ENCODE measurements around the gene ZFPM1. TPM values are rescaled to one million over a fixed set of nuclear protein-coding genes. Genes with fewer than 3 reads are reported as not detected.

Gene ZFPM1
- total RNA-seq, 2 donors from 2014 or later = 18.1 to 21.5 TPM

GRCh38 chr16:88415713-88416323 lies 37.3 kb upstream of the ZFPM1 start:
- 87 to 92% methylated on average over 26 to 29 of the region's 29 CpGs for WGBS, 2 experiments (ENCODE audit: insufficient coverage in 1 of 2, insufficient read length in 1 of 2)
- no peak overlapping the region for H3K9ac ChIP-seq (ENCODE audit: extremely low read depth, low read length, poor library complexity, severe bottlenecking)
- Mint-ChIP-seq H3K27me3 (ENCODE audit: insufficient read depth) (no peaks in the 10 kb centered on the region), H3K4me3 (no peak overlapping the region), H3K27ac (no peak overlapping the region), H3K4me1 (no peaks in the 10 kb centered on the region), H3K9me3 (no peaks in the 10 kb centered on the region), H3K36me3 (ENCODE audit: low read depth) (no peaks in the 10 kb centered on the region)
- H3K9me3 ChIP-seq (ENCODE audit: control insufficient read depth, low read length) = no peaks in the 10 kb centered on the region
- H3K36me3 ChIP-seq (ENCODE audit: control insufficient read depth, insufficient read depth, low read length) = no peaks in the 10 kb centered on the region
- H3K4me3 ChIP-seq (ENCODE audit: low read length) = no peak overlapping the region
- TF ChIP-seq CTCF (conservative IDR thresholded peaks at IDR 0.05) = no peak
- H3K27ac ChIP-seq (ENCODE audit: low read depth, low read length) = no peak overlapping the region
- no peaks in the 10 kb centered on the region for H3K4me1 ChIP-seq (ENCODE audit: control insufficient read depth, insufficient read depth, low read length)
- DNase-seq = no peak
- no peaks in the 10 kb centered on the region for H3K27me3 ChIP-seq (ENCODE audit: control insufficient read depth, insufficient read depth, low read length, poor library complexity, severe bottlenecking)

GRCh38 chr16:88416686-88417085 lies 36.4 kb upstream of the ZFPM1 start:
- H3K4me3 ChIP-seq (ENCODE audit: low read length) = no peak overlapping the region
- no peaks in the 10 kb centered on the region for H3K36me3 Mint-ChIP-seq (ENCODE audit: low read depth)
- no peaks in the 10 kb centered on the region for H3K4me1 Mint-ChIP-seq
- H3K9me3 Mint-ChIP-seq = no peaks in the 10 kb centered on the region
- no peak for DNase-seq
- no peaks in the 10 kb centered on the region for H3K36me3 ChIP-seq (ENCODE audit: control insufficient read depth, insufficient read depth, low read length)
- 93 to 95% methylated on average over 11 to 17 of the region's 17 CpGs for WGBS, 2 experiments (ENCODE audit: insufficient coverage in 1 of 2, insufficient read length in 1 of 2)
- H3K9ac ChIP-seq (ENCODE audit: extremely low read depth, low read length, poor library complexity, severe bottlenecking) = no peak overlapping the region
- no peak overlapping the region for H3K27ac Mint-ChIP-seq
- no peaks in the 10 kb centered on the region for H3K27me3 ChIP-seq (ENCODE audit: control insufficient read depth, insufficient read depth, low read length, poor library complexity, severe bottlenecking)
- H3K4me1 ChIP-seq (ENCODE audit: control insufficient read depth, insufficient read depth, low read length) = no peaks in the 10 kb centered on the region
- H3K4me3 Mint-ChIP-seq = no peak overlapping the region
- no peak overlapping the region for H3K27ac ChIP-seq (ENCODE audit: low read depth, low read length)
- no peaks in the 10 kb centered on the region for H3K9me3 ChIP-seq (ENCODE audit: control insufficient read depth, low read length)
- no peaks in the 10 kb centered on the region for H3K27me3 Mint-ChIP-seq (ENCODE audit: insufficient read depth)
- TF ChIP-seq CTCF (conservative IDR thresholded peaks at IDR 0.05) = no peak

- Histone ChIP-seq H3K36me3 (ENCODE audit: control insufficient read depth, insufficient read depth, low read length) (no peaks in the 10 kb centered on the region), H3K9ac (ENCODE audit: extremely low read depth, low read length, poor library complexity, severe bottlenecking) (no peak overlapping the region), H3K27ac (ENCODE audit: low read depth, low read length) (no peak overlapping the region), H3K4me1 (ENCODE audit: control insufficient read depth, insufficient read depth, low read length) (no peaks in the 10 kb centered on the region), H3K4me3 (ENCODE audit: low read length) (no peak overlapping the region), H3K27me3 (ENCODE audit: control insufficient read depth, insufficient read depth, low read length, poor library complexity, severe bottlenecking) (no peaks in the 10 kb centered on the region), H3K9me3 (ENCODE audit: control insufficient read depth, low read length) (no peaks in the 10 kb centered on the region)
- 90 to 96% methylated on average over 10 to 17 of the region's 17 CpGs for WGBS, 2 experiments (ENCODE audit: insufficient coverage in 1 of 2, insufficient read length in 1 of 2)
- H3K27me3 Mint-ChIP-seq (ENCODE audit: insufficient read depth) = no peaks in the 10 kb centered on the region
- no peak overlapping the region for H3K4me3 Mint-ChIP-seq
- TF ChIP-seq CTCF (conservative IDR thresholded peaks at IDR 0.05) = no peak
- H3K36me3 Mint-ChIP-seq (ENCODE audit: low read depth) = no peaks in the 10 kb centered on the region
- no peaks in the 10 kb centered on the region for H3K9me3 Mint-ChIP-seq
- DNase-seq = no peak
- H3K27ac Mint-ChIP-seq = no peak overlapping the region
- H3K4me1 Mint-ChIP-seq = no peaks in the 10 kb centered on the region
Observed at GRCh38 chr16:88417684-88418476, 35.2 kb upstream of the ZFPM1 start.
